Fibroblast of lung (primary cell): ENCODE results near the gene SPC25.

Experiments used
- EZH2 ChIP-seq: IDR thresholded peaks from 2 replicates; pipeline ENCODE4 v1.5.1; 2012; ENCODE audit warnings: low read length, control low read depth, mild to moderate bottlenecking; ENCODE audit errors: missing control alignments
- TF ChIP-seq, protein P1 (sequence below), 2 donors: IDR thresholded peaks in 1 of 2; conservative IDR thresholded peaks in 1 of 2; 1 replicate in 1 of 2; 2 replicates in 1 of 2; pipeline ENCODE4 v1.5.1; 2011 to 2012; ENCODE audit warnings: low read length in 2 of 2, control low read depth in 1 of 2, inconsistent platforms in 1 of 2, low read depth in 1 of 2, mild to moderate bottlenecking in 1 of 2

DNA sequence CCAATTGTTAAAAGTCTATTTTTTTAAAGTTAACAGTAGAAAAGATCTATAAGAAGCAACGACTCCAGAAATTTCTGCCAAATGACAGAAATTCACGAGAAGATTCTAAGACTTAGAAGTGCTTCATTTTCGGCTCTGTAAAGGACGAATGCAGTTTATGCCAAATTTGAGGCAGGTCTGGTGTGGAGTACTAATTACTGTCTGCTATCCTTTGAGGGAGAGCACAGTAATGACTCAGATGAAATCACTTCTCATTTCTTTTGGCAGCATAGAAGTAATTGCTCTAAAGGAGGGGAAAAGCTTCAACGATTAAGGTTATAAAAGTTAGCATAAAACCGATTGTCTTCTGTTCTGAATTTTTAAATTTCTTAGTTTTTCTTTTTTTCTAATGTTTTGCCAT, 22.2 kb upstream of the SPC25 start:
- TF ChIP-seq, protein P1, sequence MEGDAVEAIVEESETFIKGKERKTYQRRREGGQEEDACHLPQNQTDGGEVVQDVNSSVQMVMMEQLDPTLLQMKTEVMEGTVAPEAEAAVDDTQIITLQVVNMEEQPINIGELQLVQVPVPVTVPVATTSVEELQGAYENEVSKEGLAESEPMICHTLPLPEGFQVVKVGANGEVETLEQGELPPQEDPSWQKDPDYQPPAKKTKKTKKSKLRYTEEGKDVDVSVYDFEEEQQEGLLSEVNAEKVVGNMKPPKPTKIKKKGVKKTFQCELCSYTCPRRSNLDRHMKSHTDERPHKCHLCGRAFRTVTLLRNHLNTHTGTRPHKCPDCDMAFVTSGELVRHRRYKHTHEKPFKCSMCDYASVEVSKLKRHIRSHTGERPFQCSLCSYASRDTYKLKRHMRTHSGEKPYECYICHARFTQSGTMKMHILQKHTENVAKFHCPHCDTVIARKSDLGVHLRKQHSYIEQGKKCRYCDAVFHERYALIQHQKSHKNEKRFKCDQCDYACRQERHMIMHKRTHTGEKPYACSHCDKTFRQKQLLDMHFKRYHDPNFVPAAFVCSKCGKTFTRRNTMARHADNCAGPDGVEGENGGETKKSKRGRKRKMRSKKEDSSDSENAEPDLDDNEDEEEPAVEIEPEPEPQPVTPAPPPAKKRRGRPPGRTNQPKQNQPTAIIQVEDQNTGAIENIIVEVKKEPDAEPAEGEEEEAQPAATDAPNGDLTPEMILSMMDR (conservative IDR thresholded peaks at IDR 0.05 in 1 of 2, IDR thresholded peaks at IDR 0.05 in 1 of 2; ENCODE audit: low read depth in 1 of 2, low read length in 2 of 2), result no peak
- no peak for TF ChIP-seq EZH2
